22Rv1 (cell line): Measurements from ENCODE around the gene EIF2S2.
"Not testable (repeated sequence)": the region's sequence is repeated elsewhere in the genome, so short reads cannot be mapped to it uniquely, and the experiment has no call there.

Source experiments
- H3K27ac ChIP-seq: fragments of 450-650 bp; 2 replicates; pipeline ENCODE4 v1.5.1; 2017
- CTCF ChIP-seq: fragments of 450-650 bp; IDR thresholded peaks from 2 replicates; pipeline ENCODE4 v1.5.1; 2017; ENCODE audit warnings: mild to moderate bottlenecking
- ZFX ChIP-seq: fragments of 450-650 bp; IDR thresholded peaks from 2 replicates; pipeline ENCODE4 v1.6.1; 2017; ENCODE audit warnings: antibody characterized with exemption, borderline replicate concordance

Gene EIF2S2

GRCh38 chr20:34142121-34142520 lies 30.1 kb upstream of the EIF2S2 start:
- H3K27ac ChIP-seq, result no peak overlapping the region
- no peak for TF ChIP-seq ZFX
- TF ChIP-seq CTCF, result no peak

- TF ChIP-seq CTCF, result no peak
- no peak for TF ChIP-seq ZFX
- no peak overlapping the region for H3K27ac ChIP-seq
These were observed 29.2 kb upstream of the EIF2S2 start for GRCh38 chr20:34141293-34141692.

GRCh38 chr20:34135525-34136275 lies 23.7 kb upstream of the EIF2S2 start:
- not testable (repeated sequence) for H3K27ac ChIP-seq

- not testable (repeated sequence) for H3K27ac ChIP-seq
These were observed 21.4 kb upstream of the EIF2S2 start for GRCh38 chr20:34133365-34133860.

- not testable (repeated sequence) for H3K27ac ChIP-seq
These were observed 20.9 kb upstream of the EIF2S2 start for GRCh38 chr20:34132943-34133342.

- H3K27ac ChIP-seq, result not testable (repeated sequence)
These were observed 20.4 kb upstream of the EIF2S2 start for GRCh38 chr20:34132491-34132890.

- no peak overlapping the region for H3K27ac ChIP-seq
- no peak for TF ChIP-seq CTCF
- TF ChIP-seq ZFX, result no peak
These were observed 19.4 kb upstream of the EIF2S2 start for GRCh38 chr20:34131491-34131890.

GRCh38 chr20:34129518-34130162 lies 17.6 kb upstream of the EIF2S2 start:
- TF ChIP-seq CTCF, result peak; percentile 88
- TF ChIP-seq ZFX, result no peak
- no peak overlapping the region for H3K27ac ChIP-seq

- TF ChIP-seq CTCF, result no peak
- no peak for TF ChIP-seq ZFX
- H3K27ac ChIP-seq, result no peak overlapping the region
These were observed 15.7 kb upstream of the EIF2S2 start for GRCh38 chr20:34127792-34128191.
